COLO829 (cell line): Measurements from ENCODE around the gene NFS1.

Experiments
- DNase-seq: peaks from one replicate; pipeline ENCODE4 v3.0.0; 2012; ENCODE audit warnings: low spot score

The NFS1 gene

GRCh38 chr20:35669681-35670080, 29.5 kb downstream of the NFS1 start:
- DNase-seq: no peak

- DNase-seq: no peak
Observed at GRCh38 chr20:35669221-35669620, 29.9 kb downstream of the NFS1 start.

- DNase-seq: no peak
Observed at GRCh38 chr20:35665949-35666288, 33.2 kb downstream of the NFS1 start.

- DNase-seq: peak; percentile 100
Observed at GRCh38 chr20:35664466-35665206, 34.5 kb downstream of the NFS1 start, which contains the start of the genes CPNE1 and RBM12. Gene CPNE1 (minus strand): TSS chr20:35664900. CDS start chr20:35632923, 31,977 bp downstream. Gene RBM12 (minus strand): TSS chr20:35664900. CDS start chr20:35655322, 9,578 bp downstream.

GRCh38 chr20:35663516-35664465, 35.4 kb downstream of the NFS1 start:
- peak; percentile 31 for DNase-seq

GRCh38 chr20:35662551-35662950, 36.6 kb downstream of the NFS1 start:
- no peak for DNase-seq

GRCh38 chr20:35661908-35662307, 37.2 kb downstream of the NFS1 start:
- DNase-seq: no peak

- no peak for DNase-seq
Observed at GRCh38 chr20:35661053-35661452, 38.1 kb downstream of the NFS1 start.

GRCh38 chr20:35660122-35660937, 38.8 kb downstream of the NFS1 start:
- DNase-seq: no peak

GRCh38 chr20:35657271-35657670, 41.9 kb downstream of the NFS1 start:
- DNase-seq: no peak

- DNase-seq: no peak
Observed at GRCh38 chr20:35654415-35654814, 44.7 kb downstream of the NFS1 start.

GRCh38 chr20:35653893-35654292, 45.3 kb downstream of the NFS1 start:
- DNase-seq: no peak

GRCh38 chr20:35653430-35653734, 45.8 kb downstream of the NFS1 start:
- no peak for DNase-seq

GRCh38 chr20:35652641-35653429, 46.3 kb downstream of the NFS1 start:
- DNase-seq: no peak

- no peak for DNase-seq
Observed at GRCh38 chr20:35651958-35652357, 47.2 kb downstream of the NFS1 start.

GRCh38 chr20:35650632-35651031, 48.5 kb downstream of the NFS1 start:
- no peak for DNase-seq

GRCh38 chr20:35648836-35649235, 50.3 kb downstream of the NFS1 start:
- DNase-seq: no peak

- DNase-seq: no peak
Observed at GRCh38 chr20:35644806-35645205, 54.3 kb downstream of the NFS1 start.

GRCh38 chr20:35643045-35643444, 56.1 kb downstream of the NFS1 start:
- DNase-seq: no peak

- DNase-seq: no peak
Observed at GRCh38 chr20:35641743-35642142, 57.4 kb downstream of the NFS1 start.

- no peak for DNase-seq
Observed at GRCh38 chr20:35640724-35641123, 58.4 kb downstream of the NFS1 start.

GRCh38 chr20:35638751-35639150, 60.4 kb downstream of the NFS1 start:
- DNase-seq: no peak
